ENCODE measurements around the gene RGL2. TPM values are rescaled to one million over a fixed set of nuclear protein-coding genes. Genes with fewer than 3 reads are reported as not detected.

The RGL2 gene
- total RNA-seq, 1 experiment from 2014 or later = 48.8 TPM

GRCh38 chr6:33254591-33254990 lies 44.2 kb downstream of the RGL2 start:
- BruUV-seq (replicated peaks) = no TSS peak
- Histone ChIP-seq H3K27ac (ENCODE audit: low read depth, low read length, poor library complexity, severe bottlenecking) (no peak overlapping the region), H3K4me3 (ENCODE audit: low read depth, low read length, poor library complexity, severe bottlenecking) (no peak overlapping the region), H3K4me1 (ENCODE audit: insufficient read depth, low read length, poor library complexity, severe bottlenecking) (peaks cover 10% of the 10 kb centered on the region), H3K36me3 (ENCODE audit: insufficient read depth, low read length, poor library complexity, severe bottlenecking) (peaks cover 3% of the 10 kb centered on the region), H3K27me3 (replicated peaks; ENCODE audit: insufficient read depth, low read depth, low read length, poor library complexity) (no peaks in the 10 kb centered on the region), H3K9me3 (ENCODE audit: low read depth, low read length, poor library complexity, severe bottlenecking) (no peaks in the 10 kb centered on the region)
- no peak for TF ChIP-seq CTCF (conservative IDR thresholded peaks at IDR 0.05; ENCODE audit: low read depth, low read length)
- TF ChIP-seq EZH2 (IDR thresholded peaks at IDR 0.05; ENCODE audit: borderline replicate concordance, low read depth, low read length, poor library complexity, severe bottlenecking) = no peak
- ChIA-PET POLR2A (ENCODE audit: low non-redundant PET) (no interaction called here), CTCF (no interaction called here)
- DNase-seq (ENCODE audit: low spot score) = no peak
- intact Hi-C loops (cut with micrococcal nuclease; ENCODE audit: unreplicated experiment) = no loop called here

- Histone ChIP-seq H3K27ac (ENCODE audit: low read depth, low read length, poor library complexity, severe bottlenecking) (no peak overlapping the region), H3K36me3 (ENCODE audit: insufficient read depth, low read length, poor library complexity, severe bottlenecking) (peaks cover 3% of the 10 kb centered on the region), H3K4me3 (ENCODE audit: low read depth, low read length, poor library complexity, severe bottlenecking) (no peak overlapping the region), H3K27me3 (replicated peaks; ENCODE audit: insufficient read depth, low read depth, low read length, poor library complexity) (no peaks in the 10 kb centered on the region), H3K4me1 (ENCODE audit: insufficient read depth, low read length, poor library complexity, severe bottlenecking) (peaks cover 15% of the 10 kb centered on the region), H3K9me3 (ENCODE audit: low read depth, low read length, poor library complexity, severe bottlenecking) (no peaks in the 10 kb centered on the region)
- no peak for DNase-seq (ENCODE audit: low spot score)
- ChIA-PET CTCF (no interaction called here), POLR2A (ENCODE audit: low non-redundant PET) (no interaction called here)
- no peak for TF ChIP-seq EZH2 (IDR thresholded peaks at IDR 0.05; ENCODE audit: borderline replicate concordance, low read depth, low read length, poor library complexity, severe bottlenecking)
- intact Hi-C loops (cut with micrococcal nuclease; ENCODE audit: unreplicated experiment) = no loop called here
- no TSS peak for BruUV-seq (replicated peaks)
These were observed 46.0 kb downstream of the RGL2 start for GRCh38 chr6:33252759-33253158.

- Histone ChIP-seq H3K27ac (ENCODE audit: low read depth, low read length, poor library complexity, severe bottlenecking) (no peak overlapping the region), H3K4me3 (ENCODE audit: low read depth, low read length, poor library complexity, severe bottlenecking) (no peak overlapping the region), H3K9me3 (ENCODE audit: low read depth, low read length, poor library complexity, severe bottlenecking) (no peaks in the 10 kb centered on the region), H3K4me1 (ENCODE audit: insufficient read depth, low read length, poor library complexity, severe bottlenecking) (peaks cover 16% of the 10 kb centered on the region), H3K27me3 (replicated peaks; ENCODE audit: insufficient read depth, low read depth, low read length, poor library complexity) (no peaks in the 10 kb centered on the region), H3K36me3 (ENCODE audit: insufficient read depth, low read length, poor library complexity, severe bottlenecking) (peaks cover 3% of the 10 kb centered on the region)
- no peak for TF ChIP-seq EZH2 (IDR thresholded peaks at IDR 0.05; ENCODE audit: borderline replicate concordance, low read depth, low read length, poor library complexity, severe bottlenecking)
- no peak for TF ChIP-seq CTCF (conservative IDR thresholded peaks at IDR 0.05; ENCODE audit: low read depth, low read length)
- POLR2A ChIA-PET (ENCODE audit: low non-redundant PET) = no interaction called here
- BruUV-seq (replicated peaks) = no TSS peak
- CTCF ChIA-PET = no interaction called here
- intact Hi-C loops (cut with micrococcal nuclease; ENCODE audit: unreplicated experiment) = no loop called here
- DNase-seq (ENCODE audit: low spot score) = no peak
These were observed 47.2 kb downstream of the RGL2 start for GRCh38 chr6:33251395-33252012.

GRCh38 chr6:33250731-33251130 lies 48.0 kb downstream of the RGL2 start:
- no peak overlapping the region for H3K4me3 ChIP-seq (ENCODE audit: low read depth, low read length, poor library complexity, severe bottlenecking)
- H3K36me3 ChIP-seq (ENCODE audit: insufficient read depth, low read length, poor library complexity, severe bottlenecking) = peaks cover 3% of the 10 kb centered on the region
- H3K9me3 ChIP-seq (ENCODE audit: low read depth, low read length, poor library complexity, severe bottlenecking) = no peaks in the 10 kb centered on the region
- intact Hi-C loops (cut with micrococcal nuclease; ENCODE audit: unreplicated experiment) = no loop called here
- H3K4me1 ChIP-seq (ENCODE audit: insufficient read depth, low read length, poor library complexity, severe bottlenecking) = peaks cover 16% of the 10 kb centered on the region
- H3K27ac ChIP-seq (ENCODE audit: low read depth, low read length, poor library complexity, severe bottlenecking) = no peak overlapping the region
- POLR2A ChIA-PET (ENCODE audit: low non-redundant PET) = interaction anchor here (0.6 kb wide), 1 partner anchor 95 kb away, joined by 21 read pairs; no protein-coding TSS in a partner anchor
- no peaks in the 10 kb centered on the region for H3K27me3 ChIP-seq (replicated peaks; ENCODE audit: insufficient read depth, low read depth, low read length, poor library complexity)
- CTCF ChIA-PET = no interaction called here
- BruUV-seq (replicated peaks) = no TSS peak
- no peak for TF ChIP-seq CTCF (conservative IDR thresholded peaks at IDR 0.05; ENCODE audit: low read depth, low read length)
- no peak for TF ChIP-seq EZH2 (IDR thresholded peaks at IDR 0.05; ENCODE audit: borderline replicate concordance, low read depth, low read length, poor library complexity, severe bottlenecking)
- no peak for DNase-seq (ENCODE audit: low spot score)
